ENCODE data around the gene MISFA. TPM values are rescaled to one million over a fixed set of nuclear protein-coding genes. Genes with fewer than 3 reads are reported as not detected.

The MISFA gene
- total and polyA plus RNA-seq, 9 of the 15 experiments (the other 6 are each of a cell fraction or from before 2014, with no cell fraction given) = 1.6 to 6.3 (median 3.4) TPM

- TF ChIP-seq E2F6 (IDR thresholded peaks at IDR 0.05; ENCODE audit: borderline replicate concordance in 1 of 2, extremely low read depth in 1 of 2, insufficient read depth in 1 of 2, insufficient read length in 1 of 2, low read depth in 1 of 2, low read length in 1 of 2, poor library complexity in 1 of 2, severe bottlenecking in 1 of 2) (no peak), ZBTB40 (IDR thresholded peaks at IDR 0.05) (peak; percentile 72), ZBTB40 (CRISPR knock-in tag; IDR thresholded peaks at IDR 0.05) (no peak), ZNF3 (CRISPR knock-in tag; IDR thresholded peaks at IDR 0.05) (no peak), RERE (CRISPR knock-in tag; IDR thresholded peaks at IDR 0.05; ENCODE audit: borderline replicate concordance) (no peak), ZBTB12 (CRISPR knock-in tag; IDR thresholded peaks at IDR 0.05) (no peak), ZNF584 (CRISPR knock-in tag; IDR thresholded peaks at IDR 0.05; ENCODE audit: low read depth) (no peak)
Measured at GRCh38 chr11:18588297-18589252, 11.0 kb upstream of the MISFA start, which contains the start of gene UEVLD (continued).
